Activated naive CD8-positive, alpha-beta T cell (primary cell): ENCODE measurements around the gene NIP7.
"Not testable (repeated sequence)": the region's sequence is repeated elsewhere in the genome, so short reads cannot be mapped to it uniquely, and the experiment has no call there.

ENCODE experiments used
- H3K27ac Mint-ChIP-seq: one replicate; pipeline ENCODE4 v1.8.0; 2021; ENCODE audit warnings: mixed read lengths
- H3K27me3 Mint-ChIP-seq: one replicate; pipeline ENCODE4 v1.8.0; 2021; ENCODE audit warnings: mixed read lengths
- H3K36me3 Mint-ChIP-seq: one replicate; pipeline ENCODE4 v1.8.0; 2021; ENCODE audit warnings: mixed read lengths
- H3K4me1 Mint-ChIP-seq: one replicate; pipeline ENCODE4 v1.8.0; 2021; ENCODE audit warnings: low read depth, mixed read lengths
- H3K4me3 Mint-ChIP-seq: one replicate; pipeline ENCODE4 v1.8.0; 2021; ENCODE audit warnings: mild to moderate bottlenecking, mixed read lengths
- H3K9me3 Mint-ChIP-seq: one replicate; pipeline ENCODE4 v1.8.0; 2021; ENCODE audit warnings: low read depth, mixed read lengths

Gene NIP7

GRCh38 chr16:69339289-69340094 lies at the start of gene NIP7, which contains the start of gene COG8:
NIP7 (plus strand) TSS chr16:69339772; CDS start chr16:69339830, 58 bp downstream.
COG8 (minus strand) TSS chr16:69339564; CDS start chr16:69339552, 12 bp downstream.
- Mint-ChIP-seq H3K4me3 (peak within 1 kb of the TSS; percentile 100), H3K27ac (peak within 1 kb of the TSS; percentile 100), H3K27me3 (no peaks in the 10 kb centered on the region), H3K4me1 (peaks cover 49% of the 10 kb centered on the region), H3K9me3 (no peaks in the 10 kb centered on the region), H3K36me3 (peaks cover 19% of the 10 kb centered on the region)

DNA sequence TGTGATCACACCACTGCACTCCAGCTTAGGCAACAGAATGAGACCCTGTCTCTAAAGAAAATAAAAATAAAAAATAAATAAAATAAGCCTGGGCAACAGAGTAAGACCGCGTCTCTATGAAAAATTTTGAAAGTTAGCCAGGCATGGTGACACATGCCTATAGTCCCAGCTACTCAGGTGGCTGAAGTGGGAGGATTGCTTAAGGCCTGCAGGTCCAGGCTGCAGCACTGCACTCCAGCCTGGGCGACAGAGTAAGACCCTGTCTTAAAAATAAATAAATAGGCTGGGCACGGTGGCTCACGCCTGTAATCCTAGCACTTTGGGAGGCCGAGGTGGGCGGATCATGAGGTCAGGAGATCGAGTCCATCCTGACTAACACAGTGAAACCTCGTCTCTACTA lies 47.9 kb upstream of the NIP7 start:
- H3K9me3 Mint-ChIP-seq, H3K27ac Mint-ChIP-seq, H3K4me3 Mint-ChIP-seq, H3K4me1 Mint-ChIP-seq, H3K36me3 Mint-ChIP-seq, H3K27me3 Mint-ChIP-seq: not testable (repeated sequence)

DNA sequence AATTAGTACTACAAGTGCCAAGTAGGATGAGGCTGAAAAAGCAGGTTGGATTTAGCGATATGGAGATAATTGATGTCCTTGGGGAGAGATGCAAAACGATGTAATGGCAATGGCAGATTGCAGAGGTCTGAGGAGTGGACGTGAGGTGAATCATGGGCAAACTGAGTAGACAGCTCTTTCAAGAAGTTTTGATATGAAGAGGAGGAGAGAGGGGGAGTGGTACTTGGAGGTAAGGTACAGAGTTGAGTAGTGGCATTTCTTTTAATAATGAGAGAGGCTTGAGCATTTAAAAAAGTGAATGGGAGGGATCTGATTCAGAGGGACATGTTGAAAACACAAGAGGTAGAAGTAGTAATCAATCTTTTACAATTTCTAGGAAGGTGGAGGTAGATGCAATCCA lies 46.2 kb upstream of the NIP7 start:
- H3K36me3 Mint-ChIP-seq = no peaks in the 10 kb centered on the region
- no peaks in the 10 kb centered on the region for H3K9me3 Mint-ChIP-seq
- H3K4me3 Mint-ChIP-seq = no peak overlapping the region
- no peaks in the 10 kb centered on the region for H3K27me3 Mint-ChIP-seq
- no peak overlapping the region for H3K27ac Mint-ChIP-seq
- H3K4me1 Mint-ChIP-seq = no peaks in the 10 kb centered on the region

GRCh38 chr16:69294051-69294450 lies 45.5 kb upstream of the NIP7 start:
- H3K4me1 Mint-ChIP-seq = no peaks in the 10 kb centered on the region
- H3K27me3 Mint-ChIP-seq = no peaks in the 10 kb centered on the region
- no peaks in the 10 kb centered on the region for H3K9me3 Mint-ChIP-seq
- H3K27ac Mint-ChIP-seq = no peak overlapping the region
- no peaks in the 10 kb centered on the region for H3K36me3 Mint-ChIP-seq
- H3K4me3 Mint-ChIP-seq = no peak overlapping the region

DNA sequence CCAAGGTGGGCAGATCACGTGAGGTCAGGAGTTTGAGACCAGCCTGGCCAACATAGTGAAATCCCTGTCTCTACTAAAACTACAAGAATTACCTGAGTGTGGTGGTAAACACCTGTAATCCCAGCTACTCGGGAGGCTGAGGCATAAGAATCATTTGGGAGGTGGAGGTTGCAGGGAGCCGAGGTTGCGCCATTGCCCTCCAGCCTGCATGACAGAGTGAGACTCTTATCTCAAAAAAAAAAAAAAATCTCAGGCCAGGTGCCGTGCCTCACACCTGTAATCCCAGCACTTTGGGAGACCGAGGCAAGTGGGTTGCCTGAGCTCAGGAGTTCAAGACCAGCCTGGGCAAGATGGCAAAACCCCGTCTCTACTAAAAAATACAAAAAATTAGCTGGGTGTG lies 42.8 kb upstream of the NIP7 start:
- not testable (repeated sequence) for H3K4me1 Mint-ChIP-seq, H3K36me3 Mint-ChIP-seq, H3K4me3 Mint-ChIP-seq, H3K9me3 Mint-ChIP-seq, H3K27me3 Mint-ChIP-seq, H3K27ac Mint-ChIP-seq

GRCh38 chr16:69298261-69298660 lies 41.3 kb upstream of the NIP7 start:
- Mint-ChIP-seq H3K27ac (no peak overlapping the region), H3K36me3 (peaks cover 2% of the 10 kb centered on the region), H3K4me3 (no peak overlapping the region), H3K9me3 (no peaks in the 10 kb centered on the region), H3K4me1 (no peaks in the 10 kb centered on the region), H3K27me3 (no peaks in the 10 kb centered on the region)

GRCh38 chr16:69301187-69301586 lies 38.4 kb upstream of the NIP7 start:
- H3K9me3 Mint-ChIP-seq = no peaks in the 10 kb centered on the region
- peaks cover 2% of the 10 kb centered on the region for H3K36me3 Mint-ChIP-seq
- H3K27ac Mint-ChIP-seq = no peak overlapping the region
- no peak overlapping the region for H3K4me3 Mint-ChIP-seq
- no peaks in the 10 kb centered on the region for H3K4me1 Mint-ChIP-seq
- no peaks in the 10 kb centered on the region for H3K27me3 Mint-ChIP-seq

GRCh38 chr16:69301861-69302260 lies 37.7 kb upstream of the NIP7 start:
- Mint-ChIP-seq H3K27ac (no peak overlapping the region), H3K36me3 (peaks cover 2% of the 10 kb centered on the region), H3K27me3 (no peaks in the 10 kb centered on the region), H3K4me1 (no peaks in the 10 kb centered on the region), H3K9me3 (no peaks in the 10 kb centered on the region), H3K4me3 (no peak overlapping the region)

GRCh38 chr16:69302301-69302700 lies 37.3 kb upstream of the NIP7 start:
- Mint-ChIP-seq H3K4me1 (no peaks in the 10 kb centered on the region), H3K4me3 (no peak overlapping the region), H3K36me3 (peaks cover 2% of the 10 kb centered on the region), H3K27me3 (no peaks in the 10 kb centered on the region), H3K9me3 (no peaks in the 10 kb centered on the region), H3K27ac (no peak overlapping the region)

DNA sequence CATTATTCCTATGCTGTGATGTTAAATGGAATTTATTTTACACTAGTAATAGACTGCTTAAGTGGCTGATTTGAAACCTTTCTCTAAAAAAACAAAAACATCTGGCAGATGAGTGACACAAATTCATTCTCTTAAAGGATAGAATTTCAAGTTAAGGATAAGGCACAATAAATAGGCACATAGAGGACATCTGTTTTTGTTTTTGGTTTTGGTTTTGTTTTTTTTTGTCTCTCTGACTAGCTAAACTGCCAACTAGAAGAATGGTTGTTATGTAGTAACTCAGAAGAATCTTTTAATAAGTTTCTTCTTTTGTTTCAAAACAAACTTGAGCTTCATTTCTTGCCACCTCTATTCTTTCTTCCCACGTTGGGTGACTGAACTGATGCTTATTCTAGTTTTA lies 33.5 kb upstream of the NIP7 start:
- H3K4me3 Mint-ChIP-seq = no peak overlapping the region

DNA sequence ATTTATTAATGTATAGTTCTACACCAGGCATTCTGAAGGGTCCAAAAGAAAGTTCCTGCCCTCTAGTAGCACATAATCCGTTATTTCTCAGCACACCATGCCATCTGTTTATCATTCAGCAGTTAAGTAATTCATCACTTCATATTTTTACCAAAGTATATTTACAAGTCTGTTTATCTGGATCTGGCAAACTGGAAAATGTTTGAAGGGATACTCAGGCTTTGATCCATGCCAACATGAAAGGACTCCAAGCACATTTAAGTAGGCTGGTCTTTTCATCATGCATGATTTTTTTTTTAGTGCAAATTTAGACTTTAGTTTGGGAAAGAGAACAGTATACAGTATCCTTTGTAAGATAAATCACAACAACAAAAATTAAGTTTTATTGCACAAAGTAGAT lies 32.5 kb upstream of the NIP7 start:
- H3K36me3 Mint-ChIP-seq = peaks cover 1% of the 10 kb centered on the region
- no peak overlapping the region for H3K27ac Mint-ChIP-seq
- H3K27me3 Mint-ChIP-seq = no peaks in the 10 kb centered on the region
- peaks cover 8% of the 10 kb centered on the region for H3K4me1 Mint-ChIP-seq
- no peak overlapping the region for H3K4me3 Mint-ChIP-seq
- H3K9me3 Mint-ChIP-seq = no peaks in the 10 kb centered on the region

More for the DNA sequence above, 33.5 kb upstream of the NIP7 start:
- no peaks in the 10 kb centered on the region for H3K27me3 Mint-ChIP-seq
- H3K4me1 Mint-ChIP-seq = peaks cover 5% of the 10 kb centered on the region
- H3K27ac Mint-ChIP-seq = no peak overlapping the region
- peaks cover 2% of the 10 kb centered on the region for H3K36me3 Mint-ChIP-seq
- H3K9me3 Mint-ChIP-seq = no peaks in the 10 kb centered on the region

GRCh38 chr16:69307856-69308255 lies 31.7 kb upstream of the NIP7 start:
- peaks cover 11% of the 10 kb centered on the region for H3K4me1 Mint-ChIP-seq
- no peak overlapping the region for H3K4me3 Mint-ChIP-seq
- H3K27me3 Mint-ChIP-seq = no peaks in the 10 kb centered on the region
- no peaks in the 10 kb centered on the region for H3K9me3 Mint-ChIP-seq
- peaks cover 3% of the 10 kb centered on the region for H3K36me3 Mint-ChIP-seq
- no peak overlapping the region for H3K27ac Mint-ChIP-seq

- H3K4me3 Mint-ChIP-seq = peak overlapping the region; percentile 1
- no peaks in the 10 kb centered on the region for H3K9me3 Mint-ChIP-seq
- H3K36me3 Mint-ChIP-seq = peaks cover 3% of the 10 kb centered on the region
- no peak overlapping the region for H3K27ac Mint-ChIP-seq
- H3K4me1 Mint-ChIP-seq = peaks cover 23% of the 10 kb centered on the region
- H3K27me3 Mint-ChIP-seq = no peaks in the 10 kb centered on the region
Measured at GRCh38 chr16:69309316-69309715, 30.3 kb upstream of the NIP7 start.

- peak within 1 kb of the TSS; percentile 92 for H3K27ac Mint-ChIP-seq
- peaks cover 23% of the 10 kb centered on the region for H3K4me1 Mint-ChIP-seq
- H3K4me3 Mint-ChIP-seq = peak within 1 kb of the TSS; percentile 97
- H3K9me3 Mint-ChIP-seq = no peaks in the 10 kb centered on the region
- no peaks in the 10 kb centered on the region for H3K27me3 Mint-ChIP-seq
- H3K36me3 Mint-ChIP-seq = peaks cover 3% of the 10 kb centered on the region
Measured at GRCh38 chr16:69310653-69311532, 28.7 kb upstream of the NIP7 start, which contains the start of gene VPS4A. VPS4A (plus strand) TSS chr16:69311350; CDS start chr16:69311512, 162 bp downstream.
